GM21528 (cell line): ENCODE measurements around the gene PRC1.
"Not testable (repeated sequence)": the region's sequence is repeated elsewhere in the genome, so short reads cannot be mapped to it uniquely, and the experiment has no call there.

Source experiments
- ATAC-seq: cut with Tn5 transposase; IDR thresholded peaks from one replicate; pipeline ENCODE4 v1.9.1; 2021; ENCODE audit warnings: mild to moderate bottlenecking, moderate library complexity; ENCODE audit not compliant: unreplicated experiment, low FRiP score

PRC1 gene

DNA sequence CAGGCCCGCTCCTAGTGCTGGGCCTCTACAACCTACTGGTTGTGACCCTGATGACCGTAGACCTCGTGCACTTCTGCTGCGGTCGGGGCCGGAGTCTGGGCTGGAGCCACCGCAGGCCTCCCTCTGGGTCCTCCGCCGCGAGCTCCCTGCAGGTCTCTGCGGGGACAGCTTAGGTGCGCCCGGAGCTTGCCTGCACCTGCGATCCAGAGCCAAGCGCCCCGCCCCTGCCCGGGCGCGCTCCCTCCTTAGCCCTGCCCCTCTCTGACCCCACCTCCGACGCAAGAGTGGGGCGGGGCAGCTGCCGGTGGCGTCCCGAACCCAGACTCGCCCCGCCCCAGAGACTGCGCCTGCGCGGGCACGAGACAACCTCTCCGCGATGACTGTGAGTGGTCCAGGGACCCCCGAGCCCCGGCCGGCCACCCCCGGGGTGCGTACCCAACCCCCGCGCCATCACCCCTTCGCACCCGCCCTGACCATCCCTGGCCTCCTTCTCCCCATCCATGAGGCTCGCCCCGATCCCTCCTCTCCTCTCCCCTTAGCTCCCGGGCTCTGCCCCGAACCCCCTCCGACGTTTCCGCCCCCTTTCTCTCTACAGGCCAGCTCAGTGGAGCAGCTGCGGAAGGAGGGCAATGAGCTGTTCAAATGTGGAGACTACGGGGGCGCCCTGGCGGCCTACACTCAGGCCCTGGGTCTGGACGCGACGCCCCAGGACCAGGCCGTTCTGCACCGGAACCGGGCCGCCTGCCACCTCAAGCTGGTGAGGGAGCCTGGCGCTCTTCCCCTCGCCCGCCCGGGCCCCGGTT, 59.2 kb downstream of the PRC1 start, which contains the start of gene UNC45A:
Gene UNC45A, plus strand, starts transcription at position 337 of the 803 bp plus-strand sequence. Its CDS starts 40 bp downstream, at position 377.
- peak; percentile 65 for ATAC-seq

DNA sequence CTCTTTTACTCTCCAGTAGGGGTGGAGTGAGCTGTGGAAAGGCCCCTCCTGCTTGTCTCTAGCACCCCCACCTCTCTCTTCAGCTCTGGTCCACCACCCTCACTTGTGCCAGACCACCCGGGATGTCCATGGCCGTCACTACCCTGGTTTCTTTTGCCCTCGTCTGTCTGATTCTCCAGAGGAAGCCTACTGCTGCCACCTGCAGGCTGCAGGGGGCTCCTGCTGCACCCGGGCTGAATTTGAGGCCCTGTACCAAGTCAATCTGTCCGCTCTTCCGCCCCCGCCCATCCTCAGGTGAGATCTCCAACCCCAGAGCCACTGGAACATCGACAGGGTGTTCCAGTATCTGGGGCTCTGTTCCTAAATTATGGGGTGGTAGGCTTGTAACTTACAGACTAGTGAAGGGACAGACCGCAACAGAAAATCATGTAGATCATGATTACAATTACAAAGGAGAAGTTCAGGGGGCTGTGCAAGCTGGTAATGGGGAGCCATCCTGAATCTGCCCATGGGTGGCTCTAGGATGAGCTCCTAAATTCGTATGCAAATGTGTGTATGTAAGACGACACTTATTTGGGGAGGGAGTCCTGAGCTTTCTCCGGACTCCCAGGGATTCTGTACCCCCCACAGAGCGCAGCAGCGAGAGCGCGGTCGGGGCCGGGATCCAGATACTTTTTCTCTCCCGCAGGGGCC, 59.9 kb downstream of the PRC1 start:
- ATAC-seq = peak; percentile 38

DNA sequence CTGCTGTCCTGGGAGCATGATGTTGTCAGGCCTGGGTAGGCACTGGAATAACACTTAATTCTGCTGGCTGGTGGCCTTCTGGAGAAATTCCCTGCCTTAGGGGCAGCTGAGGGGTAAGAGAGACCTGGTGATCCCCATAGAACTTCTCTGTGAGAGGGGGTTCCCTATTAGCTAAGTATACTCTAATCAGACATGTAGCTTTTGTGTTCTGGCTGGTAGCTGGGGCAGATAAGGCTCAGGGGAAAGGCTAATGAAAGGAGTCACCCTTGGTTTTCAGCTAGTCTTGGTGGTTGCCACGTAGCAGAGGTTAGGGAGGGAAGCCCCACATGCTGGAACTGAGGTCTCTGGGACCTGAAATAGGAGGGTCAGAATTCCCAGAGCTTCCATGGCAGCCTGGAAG, 61.0 kb downstream of the PRC1 start:
- ATAC-seq = no peak

GRCh38 chr15:90932660-90932991, 61.7 kb downstream of the PRC1 start:
- no peak for ATAC-seq

- ATAC-seq = peak; percentile 49
These were observed 62.3 kb downstream of the PRC1 start, which contains the start of gene HDDC3 for GRCh38 chr15:90931828-90932659. TSS of gene HDDC3 (minus strand) at chr15:90932549. CDS start at chr15:90932540, 9 bp downstream.

DNA sequence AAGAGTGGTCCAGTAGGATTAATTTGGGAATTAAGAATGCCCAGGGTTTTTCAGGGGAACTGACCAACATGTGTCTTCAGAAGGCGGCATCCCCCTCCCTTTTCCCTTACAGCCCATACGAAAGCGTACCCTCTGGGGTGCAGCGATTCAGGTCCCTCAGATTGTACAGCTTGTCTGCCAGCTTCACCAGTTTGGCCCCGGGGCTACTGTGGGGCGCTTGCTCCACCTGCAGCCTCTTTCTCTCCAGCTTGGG, 62.8 kb downstream of the PRC1 start:
- no peak for ATAC-seq

GRCh38 chr15:90930861-90931574, 63.3 kb downstream of the PRC1 start:
- no peak for ATAC-seq

GRCh38 chr15:90929246-90930019, 64.9 kb downstream of the PRC1 start:
- ATAC-seq = no peak

DNA sequence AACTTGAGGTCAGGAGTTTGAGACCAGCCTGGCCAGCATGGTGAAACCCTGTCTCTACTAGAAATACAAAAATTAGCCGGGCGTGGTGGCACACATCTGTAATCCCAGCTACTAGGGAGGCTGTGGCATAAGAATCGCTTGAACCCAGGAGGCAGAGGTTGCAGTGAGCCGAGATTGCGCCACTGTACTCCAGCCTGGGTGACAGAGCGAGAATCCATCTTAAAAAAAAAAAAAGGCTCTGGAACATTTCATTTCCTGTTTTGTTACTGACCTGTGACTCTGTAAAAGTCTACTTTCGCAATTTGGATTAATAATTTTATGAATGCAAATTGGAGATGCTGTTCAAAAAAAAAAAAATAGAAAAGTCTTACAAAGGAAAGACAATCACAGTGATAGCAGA, 66.2 kb downstream of the PRC1 start:
- not testable (repeated sequence) for ATAC-seq

DNA sequence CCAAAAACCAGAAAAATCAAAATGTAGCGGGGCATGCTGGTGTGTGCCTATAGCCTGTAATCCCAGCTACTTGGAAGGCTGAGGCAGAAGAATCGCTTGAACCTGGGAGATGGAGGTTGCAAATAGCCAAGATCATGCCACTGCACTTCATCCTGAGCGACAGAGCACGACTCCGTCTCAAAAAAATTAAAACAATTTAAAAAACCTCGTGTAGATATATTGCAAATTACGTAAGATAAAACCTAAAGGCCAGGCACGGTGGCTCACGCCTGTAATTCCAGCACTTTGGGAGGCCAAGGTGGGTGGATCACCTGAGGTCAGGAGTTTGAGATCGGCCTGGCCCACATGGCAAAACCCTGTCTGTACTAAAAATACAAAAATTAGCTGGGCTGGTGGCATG, 67.6 kb downstream of the PRC1 start:
- ATAC-seq = not testable (repeated sequence)

DNA sequence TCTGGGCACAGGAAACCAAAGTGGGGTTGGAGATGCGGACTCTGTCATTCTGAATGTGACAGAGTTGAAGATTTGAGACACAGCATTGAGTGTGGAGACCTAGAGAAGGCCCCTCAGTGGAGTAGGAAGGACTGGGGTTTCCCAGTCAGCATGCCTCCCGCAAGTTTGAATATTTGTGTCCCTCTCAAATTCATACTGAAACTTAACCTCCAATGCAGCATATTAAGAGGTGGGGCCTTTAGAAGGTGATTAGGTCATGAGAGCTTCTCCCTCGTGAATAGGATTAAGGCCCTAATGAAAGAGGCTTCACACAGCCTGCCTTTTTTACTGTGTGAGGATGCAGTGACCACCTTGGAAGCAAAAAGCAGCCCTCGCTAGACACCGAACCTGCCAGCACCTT, 70.0 kb downstream of the PRC1 start:
- ATAC-seq = peak; percentile 59

- ATAC-seq = peak; percentile 58
These were observed 71.5 kb downstream of the PRC1 start for GRCh38 chr15:90922712-90923322.

DNA sequence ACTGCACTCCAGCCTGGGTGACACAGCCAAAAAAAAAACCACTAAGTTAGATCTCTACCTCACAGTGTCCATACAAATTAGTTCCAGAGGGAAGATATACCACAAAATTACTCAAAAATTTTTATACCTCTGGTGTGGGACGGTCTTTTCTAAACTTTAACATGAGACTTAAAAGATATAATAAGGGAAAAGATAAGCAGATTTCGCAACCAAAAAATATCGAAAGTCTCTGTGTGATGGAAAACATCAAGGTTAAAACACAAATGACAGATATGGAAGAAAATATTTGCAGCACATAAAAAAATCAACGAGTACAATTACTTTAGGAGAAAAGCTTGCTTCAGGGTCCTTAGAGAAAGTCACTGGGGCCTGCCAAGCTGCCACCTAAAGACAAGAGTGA, 72.4 kb downstream of the PRC1 start:
- ATAC-seq = no peak

DNA sequence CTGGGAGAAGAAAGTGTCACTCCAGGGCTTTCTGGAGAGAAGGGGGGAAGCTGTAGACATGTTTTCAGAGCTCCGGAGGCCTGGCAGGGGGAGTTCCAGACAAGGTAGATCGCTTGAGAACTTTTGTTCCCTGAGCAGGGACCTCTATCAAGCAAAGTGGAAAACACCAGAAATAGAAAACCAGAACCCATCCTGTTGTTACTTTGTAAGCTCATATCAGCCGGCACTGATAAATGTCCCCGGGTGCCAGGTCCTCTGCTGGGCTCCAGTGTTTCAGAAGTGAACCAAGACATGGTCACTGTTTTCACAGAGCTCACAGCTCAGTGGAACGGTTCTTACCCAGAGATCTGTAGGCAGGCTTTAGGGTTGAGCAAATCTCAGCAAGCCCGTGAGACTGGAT, 75.5 kb downstream of the PRC1 start:
- no peak for ATAC-seq

GRCh38 chr15:90918034-90918788, 76.1 kb downstream of the PRC1 start:
- no peak for ATAC-seq

DNA sequence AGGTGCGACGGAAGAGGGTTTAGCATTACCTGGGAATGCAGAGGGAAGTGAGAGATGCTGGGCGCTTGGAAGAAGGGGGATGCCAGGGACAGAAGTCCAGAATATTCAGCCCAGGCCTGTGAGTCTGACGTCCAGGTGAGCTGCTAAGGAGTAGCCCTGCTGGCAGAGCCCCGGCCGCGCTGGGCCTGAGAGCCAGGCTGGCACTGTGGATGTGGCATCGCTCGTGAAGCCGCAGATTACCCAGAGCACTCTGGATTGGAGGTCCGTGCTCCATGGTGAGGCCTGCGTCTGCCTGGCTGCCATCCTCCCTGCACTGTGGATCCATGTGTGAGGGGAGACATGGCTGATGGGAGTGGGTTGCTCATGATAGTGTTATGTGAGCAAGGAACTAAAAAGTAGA, 76.8 kb downstream of the PRC1 start:
- ATAC-seq = no peak

GRCh38 chr15:90916461-90916860, 77.9 kb downstream of the PRC1 start:
- no peak for ATAC-seq
